Measurements from ENCODE around the gene ALDH1A2. TPM values are rescaled to one million over a fixed set of nuclear protein-coding genes. Genes with fewer than 3 reads are reported as not detected.

Gene ALDH1A2
- total and polyA plus RNA-seq, 8 donors: 1.6 to 6.6 (median 3.4) TPM

DNA sequence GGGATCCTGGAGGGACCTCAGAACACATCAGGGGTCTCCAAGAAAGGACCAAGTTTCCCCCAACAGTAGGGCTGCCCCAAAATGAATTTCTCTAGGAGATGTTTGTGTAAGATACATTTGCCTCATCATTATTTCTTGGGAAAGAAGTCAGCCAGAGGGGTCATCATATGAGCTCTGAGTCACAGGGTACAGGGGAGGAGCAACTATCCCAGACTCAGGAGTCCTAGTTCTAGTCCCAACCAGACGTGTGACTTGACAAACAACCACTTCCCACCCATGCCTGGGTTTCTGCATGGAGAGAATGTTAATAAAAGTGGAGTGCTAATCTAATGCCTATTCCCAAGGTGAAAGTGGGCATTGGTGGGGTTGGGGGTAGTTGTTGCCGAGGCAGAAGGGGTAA lies 144.1 kb downstream of the ALDH1A2 start:
- Histone ChIP-seq H3K9me3 (no peaks in the 10 kb centered on the region), H3K4me1 (peaks cover 9 to 24% (median 16%) of the 10 kb centered on the region in 3 donors), H3K27ac (no peak overlapping the region), H3K36me3 (no peaks in the 10 kb centered on the region), H3K27me3 (no peaks in the 10 kb centered on the region), H3K4me3 (no peak overlapping the region)
- no peak for ATAC-seq
- no peak for FAIRE-seq
- no peak for DNase-seq
- 89 to 95% methylated on average over 2 of the region's 2 CpGs for WGBS, 2 donors
- TF ChIP-seq, protein P1, sequence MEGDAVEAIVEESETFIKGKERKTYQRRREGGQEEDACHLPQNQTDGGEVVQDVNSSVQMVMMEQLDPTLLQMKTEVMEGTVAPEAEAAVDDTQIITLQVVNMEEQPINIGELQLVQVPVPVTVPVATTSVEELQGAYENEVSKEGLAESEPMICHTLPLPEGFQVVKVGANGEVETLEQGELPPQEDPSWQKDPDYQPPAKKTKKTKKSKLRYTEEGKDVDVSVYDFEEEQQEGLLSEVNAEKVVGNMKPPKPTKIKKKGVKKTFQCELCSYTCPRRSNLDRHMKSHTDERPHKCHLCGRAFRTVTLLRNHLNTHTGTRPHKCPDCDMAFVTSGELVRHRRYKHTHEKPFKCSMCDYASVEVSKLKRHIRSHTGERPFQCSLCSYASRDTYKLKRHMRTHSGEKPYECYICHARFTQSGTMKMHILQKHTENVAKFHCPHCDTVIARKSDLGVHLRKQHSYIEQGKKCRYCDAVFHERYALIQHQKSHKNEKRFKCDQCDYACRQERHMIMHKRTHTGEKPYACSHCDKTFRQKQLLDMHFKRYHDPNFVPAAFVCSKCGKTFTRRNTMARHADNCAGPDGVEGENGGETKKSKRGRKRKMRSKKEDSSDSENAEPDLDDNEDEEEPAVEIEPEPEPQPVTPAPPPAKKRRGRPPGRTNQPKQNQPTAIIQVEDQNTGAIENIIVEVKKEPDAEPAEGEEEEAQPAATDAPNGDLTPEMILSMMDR (IDR thresholded peaks at IDR 0.05): no peak
- intact Hi-C loops (cut with DNase I): no loop called here

DNA sequence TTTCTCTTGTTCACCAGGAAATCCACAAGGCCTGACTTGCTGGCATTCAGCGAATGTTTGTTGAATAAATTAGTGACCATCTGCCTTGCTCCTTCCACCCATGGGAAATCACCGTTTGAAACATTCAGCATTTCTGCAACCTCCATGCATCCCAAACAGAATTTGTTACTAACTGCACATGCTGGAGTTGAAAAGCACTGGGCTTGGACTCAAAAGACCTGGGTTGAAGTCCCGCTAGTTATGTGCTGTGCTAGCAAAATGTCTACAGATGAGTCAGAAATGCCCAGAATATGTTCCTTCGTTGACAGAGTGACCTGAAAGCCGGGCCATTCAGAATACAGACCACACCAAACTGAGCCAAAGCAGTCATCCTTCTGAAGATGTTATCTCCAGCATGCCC lies 144.6 kb downstream of the ALDH1A2 start:
- Histone ChIP-seq H3K27ac (no peak overlapping the region), H3K9me3 (no peaks in the 10 kb centered on the region), H3K4me1 (peaks cover 9 to 24% (median 16%) of the 10 kb centered on the region in 3 donors), H3K4me3 (no peak overlapping the region), H3K27me3 (no peaks in the 10 kb centered on the region), H3K36me3 (no peaks in the 10 kb centered on the region)
- TF ChIP-seq, protein P1 (IDR thresholded peaks at IDR 0.05): no peak
- WGBS, 2 donors: 80 to 81% methylated on average over 5 of the region's 5 CpGs
- ATAC-seq: no peak
- intact Hi-C loops (cut with DNase I): no loop called here
- no peak for DNase-seq
- FAIRE-seq: no peak

DNA sequence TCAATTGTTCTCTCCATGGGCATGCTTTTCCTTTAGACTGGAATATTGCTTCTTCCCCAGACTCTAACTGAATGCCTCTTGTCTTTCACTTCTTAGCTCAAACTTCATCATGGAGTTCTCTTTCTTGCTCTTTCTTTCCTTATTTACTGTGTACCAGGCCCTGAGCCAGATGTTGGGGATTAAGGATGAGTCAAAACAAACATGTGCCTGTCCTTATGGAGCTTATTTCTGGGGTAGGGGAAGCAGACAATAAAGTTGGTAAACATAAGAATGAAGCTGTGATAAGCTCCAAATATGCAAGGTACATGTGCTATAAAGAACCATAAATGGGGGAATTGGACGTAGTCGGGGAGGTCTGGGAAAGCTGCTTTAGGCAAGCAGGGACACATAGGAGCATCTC lies 145.8 kb downstream of the ALDH1A2 start:
- TF ChIP-seq, protein P1 (IDR thresholded peaks at IDR 0.05): no peak
- peaks cover 9 to 24% (median 16%) of the 10 kb centered on the region in 3 donors for H3K4me1 ChIP-seq
- H3K9me3 ChIP-seq: no peaks in the 10 kb centered on the region
- no peak for DNase-seq
- ATAC-seq: no peak
- H3K27me3 ChIP-seq: no peaks in the 10 kb centered on the region
- FAIRE-seq: no peak
- WGBS, 2 donors: 94 to 98% methylated on average over 2 of the region's 2 CpGs
- no peaks in the 10 kb centered on the region for H3K36me3 ChIP-seq
- intact Hi-C loops (cut with DNase I): no loop called here
- H3K4me3 ChIP-seq: no peak overlapping the region
- no peak overlapping the region for H3K27ac ChIP-seq

DNA sequence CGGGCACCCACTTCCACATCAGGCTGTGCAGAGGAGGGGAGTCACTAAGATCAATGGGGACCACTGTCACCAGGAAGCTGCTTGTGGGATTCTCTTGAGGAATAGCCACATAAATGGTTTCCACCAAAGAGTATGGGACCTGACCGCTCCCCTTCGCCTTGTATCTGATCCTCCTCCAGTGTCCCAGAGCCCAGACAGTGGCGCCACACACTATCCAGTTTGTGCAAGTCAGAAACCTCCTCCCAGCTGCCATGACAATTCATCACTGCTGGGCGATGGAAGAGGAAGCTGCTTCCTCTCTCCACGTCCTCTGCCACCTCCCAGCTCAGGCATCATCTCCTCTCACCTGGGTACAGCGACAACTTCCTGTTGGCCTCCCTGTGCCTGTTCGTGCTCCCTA lies 147.5 kb downstream of the ALDH1A2 start:
- ATAC-seq: no peak
- Histone ChIP-seq H3K27me3 (no peaks in the 10 kb centered on the region), H3K27ac (no peak overlapping the region), H3K4me1 (peaks cover 0 to 9% (median 6%) of the 10 kb centered on the region in 3 donors), H3K36me3 (no peaks in the 10 kb centered on the region), H3K4me3 (no peak overlapping the region), H3K9me3 (no peaks in the 10 kb centered on the region)
- TF ChIP-seq, protein P1 (IDR thresholded peaks at IDR 0.05): no peak
- no peak for FAIRE-seq
- DNase-seq: no peak
- 68 to 76% methylated on average over 8 of the region's 8 CpGs for WGBS, 2 donors
- intact Hi-C loops (cut with DNase I): no loop called here

DNA sequence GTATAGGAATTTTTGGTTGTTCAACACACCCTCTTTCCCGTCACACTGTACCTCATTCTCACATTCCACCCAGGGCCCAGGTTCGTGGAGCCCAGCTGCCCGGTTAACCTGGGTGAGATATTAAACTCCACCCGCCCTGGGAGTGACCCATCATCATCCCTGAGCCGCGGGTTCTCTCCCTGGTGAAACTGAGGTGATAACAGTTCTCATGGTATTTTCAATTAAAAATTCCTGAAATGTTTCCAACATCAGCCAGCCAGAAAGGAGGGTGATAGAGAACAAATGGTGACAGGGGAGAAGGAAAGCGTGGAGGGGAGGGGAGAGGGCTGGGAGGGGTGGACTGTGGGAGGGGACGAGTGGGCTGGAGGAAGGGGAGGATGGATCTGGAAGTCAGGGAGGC lies 148.8 kb downstream of the ALDH1A2 start:
- H3K9me3 ChIP-seq: no peaks in the 10 kb centered on the region
- FAIRE-seq: no peak
- peak; percentile 39 to 86 (median 74) for ATAC-seq
- WGBS, 2 donors: 50 to 51% methylated on average over 8 of the region's 8 CpGs
- H3K36me3 ChIP-seq: no peaks in the 10 kb centered on the region
- no peaks in the 10 kb centered on the region for H3K4me1 ChIP-seq
- H3K27ac ChIP-seq: peak overlapping the region in 3 of 4 donors; percentile 6 to 38 (median 17)
- DNase-seq: peak in 4 of 6 donors; percentile 38 to 42 (median 40)
- TF ChIP-seq, protein P1 (IDR thresholded peaks at IDR 0.05): no peak
- no peaks in the 10 kb centered on the region for H3K27me3 ChIP-seq
- intact Hi-C loops (cut with DNase I): no loop called here
- no peak overlapping the region for H3K4me3 ChIP-seq
